Breast epithelium (tissue), 3 donors: ENCODE measurements around the gene SLC27A4.

Experiments
- CTCF ChIP-seq, 3 donors: fragments of 450-650 bp; IDR thresholded peaks; one replicate each; pipeline ENCODE4 v1.5.1; 2016 to 2017; ENCODE audit warnings: antibody characterized with exemption in 3 of 3, mild to moderate bottlenecking in 3 of 3, moderate library complexity in 3 of 3
- POLR2A ChIP-seq: fragments of 450-650 bp; IDR thresholded peaks from one replicate; pipeline ENCODE4 v1.6.1; 2016; ENCODE audit warnings: antibody characterized with exemption, mild to moderate bottlenecking, moderate library complexity
- POLR2AphosphoS5 ChIP-seq, 3 donors: sonication (generic); formaldehyde crosslinking; IDR thresholded peaks; one replicate each; pipeline ENCODE4 v1.6.1; 2017; ENCODE audit warnings: antibody characterized with exemption in 3 of 3

GRCh38 chr9:128344931-128345605, 4.7 kb downstream of the SLC27A4 start:
- no peak for TF ChIP-seq CTCF (IDR thresholded peaks at IDR 0.05)
- no peak for TF ChIP-seq POLR2A
- TF ChIP-seq POLR2AphosphoS5 (IDR thresholded peaks at IDR 0.05): no peak
